Measurements from ENCODE around the gene MALRD1.

DNA sequence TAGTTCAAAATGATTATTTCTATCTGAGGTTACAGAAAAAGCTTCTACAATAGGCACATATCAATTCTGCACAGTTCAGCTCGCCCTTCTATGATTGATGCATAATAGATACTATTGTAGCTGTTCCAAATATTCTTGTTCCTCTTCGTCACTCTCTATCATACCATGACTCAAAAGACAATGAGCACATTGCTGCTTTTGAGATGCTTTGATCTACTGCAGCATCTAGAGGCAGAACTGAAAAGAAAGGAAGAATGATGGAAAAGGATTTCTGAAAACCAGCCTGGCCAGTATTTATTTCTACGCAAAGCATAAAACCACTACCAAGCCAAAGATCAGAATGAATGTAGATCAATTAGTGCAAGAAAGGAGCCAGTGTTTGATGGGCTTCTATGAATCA is 708.3 kb downstream of the MALRD1 start:
- TF ChIP-seq, protein P1, sequence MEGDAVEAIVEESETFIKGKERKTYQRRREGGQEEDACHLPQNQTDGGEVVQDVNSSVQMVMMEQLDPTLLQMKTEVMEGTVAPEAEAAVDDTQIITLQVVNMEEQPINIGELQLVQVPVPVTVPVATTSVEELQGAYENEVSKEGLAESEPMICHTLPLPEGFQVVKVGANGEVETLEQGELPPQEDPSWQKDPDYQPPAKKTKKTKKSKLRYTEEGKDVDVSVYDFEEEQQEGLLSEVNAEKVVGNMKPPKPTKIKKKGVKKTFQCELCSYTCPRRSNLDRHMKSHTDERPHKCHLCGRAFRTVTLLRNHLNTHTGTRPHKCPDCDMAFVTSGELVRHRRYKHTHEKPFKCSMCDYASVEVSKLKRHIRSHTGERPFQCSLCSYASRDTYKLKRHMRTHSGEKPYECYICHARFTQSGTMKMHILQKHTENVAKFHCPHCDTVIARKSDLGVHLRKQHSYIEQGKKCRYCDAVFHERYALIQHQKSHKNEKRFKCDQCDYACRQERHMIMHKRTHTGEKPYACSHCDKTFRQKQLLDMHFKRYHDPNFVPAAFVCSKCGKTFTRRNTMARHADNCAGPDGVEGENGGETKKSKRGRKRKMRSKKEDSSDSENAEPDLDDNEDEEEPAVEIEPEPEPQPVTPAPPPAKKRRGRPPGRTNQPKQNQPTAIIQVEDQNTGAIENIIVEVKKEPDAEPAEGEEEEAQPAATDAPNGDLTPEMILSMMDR (IDR thresholded peaks at IDR 0.05; ENCODE audit: control extremely low read depth in 1 of 3, insufficient read depth in 1 of 3, low read depth in 1 of 3, low read length in 3 of 3), result no peak
- no peak for TF ChIP-seq EP300 (IDR thresholded peaks at IDR 0.05; ENCODE audit: borderline replicate concordance in 1 of 2, low read depth in 2 of 2, low read length in 2 of 2)
